Smooth muscle cell (in vitro differentiated cells): ENCODE data around the gene EXOC4. TPM values are rescaled to one million over a fixed set of nuclear protein-coding genes. Genes with fewer than 3 reads are reported as not detected.

Source experiments
- DNase-seq: peaks from one replicate; lab custom pipeline; 2025; ENCODE audit not compliant: unreplicated experiment; lab: John Stamatoyannopoulos, UW
- H2AFZ ChIP-seq: fragments of 200-600 bp; sonication (generic); 2 replicates; pipeline ENCODE4 v1.6.0; 2016; ENCODE audit warnings: antibody characterized with exemption, low read depth, mild to moderate bottlenecking
- H3F3A ChIP-seq: fragments of 200-600 bp; sonication (generic); 2 replicates; pipeline ENCODE4 v1.6.0; 2017; ENCODE audit warnings: antibody characterized with exemption, low read depth
- H3K27ac ChIP-seq: fragments of 200-600 bp; sonication (generic); 2 replicates; pipeline ENCODE4 v1.5.1; 2016; ENCODE audit warnings: low read depth, mild to moderate bottlenecking
- H3K27me3 ChIP-seq: fragments of 200-600 bp; sonication (generic); 2 replicates; pipeline ENCODE4 v1.6.1; 2016; ENCODE audit warnings: low read depth, mild to moderate bottlenecking
- H3K36me3 ChIP-seq: fragments of 200-600 bp; sonication (generic); 2 replicates; pipeline ENCODE4 v1.5.1; 2016; ENCODE audit warnings: low read depth
- H3K4me1 ChIP-seq: fragments of 200-600 bp; sonication (generic); 2 replicates; pipeline ENCODE4 v1.5.1; 2016; ENCODE audit warnings: low read depth
- H3K4me2 ChIP-seq: fragments of 200-600 bp; sonication (generic); 2 replicates; pipeline ENCODE4 v1.6.0; 2016; ENCODE audit warnings: mild to moderate bottlenecking
- H3K4me3 ChIP-seq: fragments of 200-600 bp; sonication (generic); 2 replicates; pipeline ENCODE4 v1.5.1; 2016; ENCODE audit warnings: mild to moderate bottlenecking
- H3K79me2 ChIP-seq: fragments of 200-600 bp; sonication (generic); 2 replicates; pipeline ENCODE4 v1.6.0; 2016; ENCODE audit warnings: low read depth, mild to moderate bottlenecking
- H3K9ac ChIP-seq: fragments of 200-600 bp; sonication (generic); 2 replicates; pipeline ENCODE4 v1.6.0; 2016; ENCODE audit warnings: low read depth
- H3K9me3 ChIP-seq: fragments of 200-600 bp; sonication (generic); replicated peaks from 2 replicates; pipeline ENCODE4 v1.5.1; 2016; ENCODE audit warnings: low read depth
- H4K20me1 ChIP-seq: fragments of 200-600 bp; sonication (generic); 2 replicates; pipeline ENCODE4 v1.6.0; 2016; ENCODE audit warnings: low read depth
- CTCF ChIP-seq: fragments of 200-600 bp; sonication (generic); IDR thresholded peaks from 2 replicates; pipeline ENCODE4 v1.5.1; 2017; ENCODE audit warnings: borderline replicate concordance, mild to moderate bottlenecking, antibody characterized with exemption; ENCODE audit not compliant: insufficient read depth, poor library complexity, severe bottlenecking
- WGBS: methylation state at CpG from one replicate; pipeline ENCODE4 v1.1.7; 2016; ENCODE audit warnings: low lambda C conversion rate; 5-methylcytosine and 5-hydroxymethylcytosine counted together
- polyA plus RNA-seq: library from polyadenylated mRNA; unstranded; fragments of >200 nt; fragmentation: Nextera tagmentation; extraction: Ambion mirVana; gene quantifications from 2 replicates; pipeline ENCODE4 v1.2.1, GENCODE V29; 2016
- total RNA-seq: library from RNA; depleted of rRNA; stranded (reverse); fragments of >200 nt; gene quantifications from 2 replicates; pipeline ENCODE4 v1.2.3, GENCODE V29; 2014

EXOC4 gene
- total and polyA plus RNA-seq, 2 experiments from 2014 or later = 21.5 to 47.1 TPM

GRCh38 chr7:133344275-133344674 is 91.4 kb downstream of the EXOC4 start:
- no peak overlapping the region for H2AFZ ChIP-seq
- no peak overlapping the region for H3K9ac ChIP-seq
- no peak overlapping the region for H3K4me3 ChIP-seq
- no peak overlapping the region for H3K27ac ChIP-seq
- H4K20me1 ChIP-seq = no peaks in the 10 kb centered on the region
- H3K4me2 ChIP-seq = no peak overlapping the region
- H3K27me3 ChIP-seq = no peaks in the 10 kb centered on the region
- no peaks in the 10 kb centered on the region for H3K4me1 ChIP-seq
- peaks cover 5% of the 10 kb centered on the region for H3K79me2 ChIP-seq
- peaks cover 4% of the 10 kb centered on the region for H3K36me3 ChIP-seq
- H3F3A ChIP-seq = no peaks in the 10 kb centered on the region
- DNase-seq = no peak
- WGBS = 67% methylated on average over 3 of the region's 3 CpGs
- H3K9me3 ChIP-seq = no peaks in the 10 kb centered on the region
- TF ChIP-seq CTCF = peak; percentile 52

GRCh38 chr7:133345690-133346421 is 93.0 kb downstream of the EXOC4 start:
- Histone ChIP-seq H3K4me3 (no peak overlapping the region), H3K36me3 (no peaks in the 10 kb centered on the region), H3K27ac (no peak overlapping the region), H3K9me3 (peaks cover 3% of the 10 kb centered on the region), H3F3A (no peaks in the 10 kb centered on the region), H2AFZ (no peak overlapping the region), H3K4me1 (no peaks in the 10 kb centered on the region), H4K20me1 (no peaks in the 10 kb centered on the region), H3K9ac (no peak overlapping the region), H3K4me2 (no peak overlapping the region), H3K27me3 (no peaks in the 10 kb centered on the region), H3K79me2 (peaks cover 9% of the 10 kb centered on the region)
- no peak for TF ChIP-seq CTCF
- 76% methylated on average over 8 of the region's 8 CpGs for WGBS
- no peak for DNase-seq

DNA sequence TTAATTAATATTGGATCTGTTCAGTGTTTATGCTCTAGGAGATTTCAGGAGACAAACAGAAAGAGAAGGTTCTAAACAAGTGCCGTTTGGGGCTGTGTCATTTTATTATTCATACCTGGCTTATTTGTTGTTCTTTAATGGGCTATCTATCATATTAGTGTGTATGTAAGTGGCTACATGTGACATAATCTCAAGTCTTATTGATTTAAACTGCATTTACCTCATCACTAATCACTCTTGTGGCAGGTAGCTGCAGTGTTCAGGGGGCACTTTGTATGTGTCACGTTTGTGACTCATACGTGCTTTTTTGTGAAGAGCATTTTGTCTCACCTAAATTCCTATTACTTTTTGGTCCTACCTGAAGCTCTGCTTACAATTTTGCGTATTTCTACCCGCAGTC is 95.4 kb downstream of the EXOC4 start:
- no peak for DNase-seq
- Histone ChIP-seq H3K4me2 (no peak overlapping the region), H3K27ac (no peak overlapping the region), H2AFZ (no peak overlapping the region), H3K79me2 (peaks cover 32% of the 10 kb centered on the region), H3K9ac (no peak overlapping the region), H3K4me1 (no peaks in the 10 kb centered on the region), H3F3A (no peaks in the 10 kb centered on the region), H3K36me3 (peaks cover 6% of the 10 kb centered on the region), H3K27me3 (no peaks in the 10 kb centered on the region), H4K20me1 (no peaks in the 10 kb centered on the region), H3K9me3 (peaks cover 6% of the 10 kb centered on the region), H3K4me3 (no peak overlapping the region)
- WGBS = 93% methylated on average over 5 of the region's 5 CpGs
- no peak for TF ChIP-seq CTCF

DNA sequence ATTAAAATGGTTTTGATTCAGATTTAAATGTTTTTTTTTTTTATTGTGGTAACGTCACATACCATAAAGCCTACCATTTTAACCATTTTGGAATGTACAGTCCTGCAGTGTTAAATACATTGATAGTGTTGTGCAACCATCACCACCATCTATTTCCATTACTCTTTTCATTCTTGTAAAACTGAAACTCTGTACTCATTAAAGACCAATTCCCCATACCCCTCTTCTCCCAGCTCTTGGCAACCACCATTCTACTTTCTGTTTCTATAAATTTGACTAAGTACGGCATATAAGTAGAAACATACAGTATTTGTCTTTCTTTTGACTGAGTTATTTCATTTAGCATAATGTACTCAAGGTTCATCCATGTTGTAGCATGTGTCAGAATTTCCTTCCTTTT is 96.2 kb downstream of the EXOC4 start:
- H3K79me2 ChIP-seq = peaks cover 39% of the 10 kb centered on the region
- DNase-seq = no peak
- no peak for TF ChIP-seq CTCF
- no peak overlapping the region for H2AFZ ChIP-seq
- WGBS = 93% methylated on average over 2 of the region's 2 CpGs
- H3K27ac ChIP-seq = no peak overlapping the region
- no peak overlapping the region for H3K9ac ChIP-seq
- H3K4me1 ChIP-seq = no peaks in the 10 kb centered on the region
- H3K4me3 ChIP-seq = no peak overlapping the region
- peaks cover 8% of the 10 kb centered on the region for H3K36me3 ChIP-seq
- H4K20me1 ChIP-seq = no peaks in the 10 kb centered on the region
- peaks cover 8% of the 10 kb centered on the region for H3K9me3 ChIP-seq
- H3K27me3 ChIP-seq = no peaks in the 10 kb centered on the region
- H3K4me2 ChIP-seq = no peak overlapping the region
- no peaks in the 10 kb centered on the region for H3F3A ChIP-seq
